HCT116 (cell line): ENCODE results near the gene METTL6. TPM values are rescaled to one million over a fixed set of nuclear protein-coding genes. Genes with fewer than 3 reads are reported as not detected.

Source experiments
- ATAC-seq: fragments of 200-7000 bp; cut with Tn5 transposase; 2 replicates; pipeline ENCODE4 v1.9.1; 2020; ENCODE audit warnings: mild to moderate bottlenecking, moderate library complexity
- BruUV-seq: library from RNA; stranded (reverse); fragments of 400-500 nt; replicated peaks from 2 replicates; lab custom pipeline; 2021; lab: Mats Ljungman, UMichigan
- CTCF ChIA-PET: fragments of 300-600 bp; sonication (Branson Sonifier 250); formaldehyde crosslinking; loops from one replicate; lab custom pipeline; 2021; ENCODE audit warnings: antibody characterized with exemption; lab: Charles Lee
- POLR2A ChIA-PET: fragments of 300-600, 350-600 bp; sonication (Branson Sonifier 250); formaldehyde crosslinking; loops from one replicate; lab custom pipeline; 2021; ENCODE audit warnings: antibody characterized with exemption; lab: Charles Lee
- RAD21 ChIA-PET, 2 experiments: fragments of 300-600 bp; sonication (Branson Sonifier 250); formaldehyde crosslinking; loops; one replicate each; lab custom pipeline; 2023; ENCODE audit warnings: low total read pairs in 2 of 2; ENCODE audit not compliant: uncharacterized antibody in 2 of 2, unreplicated experiment in 2 of 2, low non-redundant PET in 1 of 2; lab: Charles Lee
- DNase-seq: peaks from one replicate; pipeline ENCODE4 v3.0.0-alpha.2; 2010; ENCODE audit warnings: low read depth, low spot score
- H2AFZ ChIP-seq: fragments of 200-600 bp; shearing (Covaris generic), sonication (generic); 2 replicates; pipeline ENCODE4 v1.6.1; 2017; ENCODE audit warnings: low read depth, mixed run types, mixed read lengths, antibody characterized with exemption, low read length; ENCODE audit not compliant: poor library complexity, severe bottlenecking
- H3K27ac ChIP-seq: 2 replicates; pipeline ENCODE4 v1.5.1; 2012; ENCODE audit warnings: low read depth, low read length
- H3K27me3 ChIP-seq: fragments of 200-600 bp; sonication (generic); 2 replicates; pipeline ENCODE4 v1.6.1; 2016; ENCODE audit warnings: mixed run types, low read length, mixed read lengths; ENCODE audit not compliant: insufficient read depth
- H3K36me3 ChIP-seq, 2 experiments: fragments of 200-500 bp in 1 of 2; fragments of 200-600 bp in 1 of 2; sonication (Bioruptor generic) in 1 of 2; sonication (generic) in 1 of 2; 2 replicates each; pipeline versions ENCODE4 v1.5.1 to v1.6.1; 2014 to 2016; ENCODE audit warnings: low read length in 2 of 2, inconsistent platforms in 1 of 2, mixed read lengths in 1 of 2, mixed run types in 1 of 2; ENCODE audit not compliant: insufficient read depth in 2 of 2, control insufficient read depth in 1 of 2
- H3K4me1 ChIP-seq, 2 experiments: fragments of 200-600 bp in 1 of 2; sonication (generic) in 1 of 2; 2 replicates each; pipeline versions ENCODE4 v1.5.1 to v1.6.1; 2012 to 2017; ENCODE audit warnings: low read length in 2 of 2, inconsistent platforms in 1 of 2, mild to moderate bottlenecking in 1 of 2, mixed read lengths in 1 of 2, mixed run types in 1 of 2, moderate library complexity in 1 of 2; ENCODE audit not compliant: insufficient read depth in 2 of 2, control insufficient read depth in 1 of 2
- H3K4me2 ChIP-seq: fragments of 200-600 bp; sonication (generic); 2 replicates; pipeline ENCODE4 v1.6.1; 2017; ENCODE audit warnings: mixed run types, low read length, mixed read lengths
- H3K4me3 ChIP-seq, 2 experiments: fragments of 200-600 bp in 1 of 2; sonication (generic) in 1 of 2; replicated peaks in 1 of 2; 2 replicates each; pipeline ENCODE4 v1.5.1; 2011 to 2016; ENCODE audit warnings: low read length in 2 of 2, control low read depth in 1 of 2, low read depth in 1 of 2, mild to moderate bottlenecking in 1 of 2, mixed read lengths in 1 of 2, mixed run types in 1 of 2
- H3K79me2 ChIP-seq: fragments of 200-600 bp; sonication (generic); 2 replicates; pipeline ENCODE4 v1.6.1; 2017; ENCODE audit warnings: mild to moderate bottlenecking, mixed run types, low read length, moderate library complexity, mixed read lengths; ENCODE audit not compliant: insufficient read depth
- H3K9ac ChIP-seq: fragments of 200-600 bp; sonication (generic); 2 replicates; pipeline ENCODE4 v1.6.1; 2016; ENCODE audit warnings: low read length, mixed read lengths
- H3K9me2 ChIP-seq: fragments of 200-600 bp; sonication (generic), shearing (Covaris generic); 2 replicates; pipeline ENCODE4 v1.6.1; 2017; ENCODE audit warnings: mixed run types, mild to moderate bottlenecking, moderate library complexity; ENCODE audit not compliant: insufficient read depth
- H3K9me3 ChIP-seq, 2 experiments: fragments of 200-500 bp in 1 of 2; fragments of 200-600 bp in 1 of 2; sonication (Bioruptor generic) in 1 of 2; sonication (generic) in 1 of 2; 2 replicates each; pipeline ENCODE4 v1.6.1; 2014 to 2017; ENCODE audit warnings: low read length in 2 of 2, mixed read lengths in 2 of 2, inconsistent platforms in 1 of 2, low read depth in 1 of 2, mild to moderate bottlenecking in 1 of 2, mixed run types in 1 of 2, moderate library complexity in 1 of 2; ENCODE audit not compliant: control insufficient read depth in 1 of 2, insufficient read depth in 1 of 2
- H4K20me1 ChIP-seq: fragments of 200-600 bp; sonication (generic), shearing (Covaris generic); 2 replicates; pipeline ENCODE4 v1.6.1; 2017; ENCODE audit warnings: mixed run types, mild to moderate bottlenecking, moderate library complexity; ENCODE audit not compliant: insufficient read depth
- EZH2 ChIP-seq: fragments of 200-600 bp; sonication (generic); IDR thresholded peaks from 2 replicates; pipeline ENCODE4 v1.6.1; 2017; ENCODE audit warnings: antibody characterized with exemption, mixed run types
- JUND ChIP-seq: IDR thresholded peaks from 2 replicates; pipeline ENCODE4 v1.6.1; 2012
- MAX ChIP-seq: IDR thresholded peaks from 2 replicates; pipeline ENCODE4 v1.6.1; 2012
- POLR2AphosphoS5 ChIP-seq: IDR thresholded peaks from 2 replicates; pipeline ENCODE4 v1.6.1; 2011; ENCODE audit warnings: mild to moderate bottlenecking, low read depth, low read length, moderate library complexity
- RAD21 ChIP-seq: IDR thresholded peaks from 2 replicates; pipeline ENCODE4 v1.6.1; 2012; ENCODE audit warnings: low read depth, mild to moderate bottlenecking
- ZBTB33 ChIP-seq: IDR thresholded peaks from 2 replicates; pipeline ENCODE4 v1.6.1; 2011; ENCODE audit warnings: mild to moderate bottlenecking, low read length, moderate library complexity; ENCODE audit not compliant: insufficient replicate concordance; ENCODE audit errors: extremely low read depth
- ZFX ChIP-seq: fragments of 450-650 bp; IDR thresholded peaks from 2 replicates; pipeline ENCODE4 v1.6.1; 2017
- ZNF274 ChIP-seq: fragments of 200-500 bp; sonication (Bioruptor generic); IDR thresholded peaks from 2 replicates; pipeline ENCODE4 v1.6.1; 2014; ENCODE audit warnings: mild to moderate bottlenecking, low read depth, low read length, inconsistent platforms
- intact Hi-C: fragments of 100-400 bp; cut with micrococcal nuclease; formaldehyde crosslinking; loops from 2 replicates; pipeline ENCODE4 v1.10.0; 2022
- total RNA-seq: library from RNA; stranded (reverse); gene quantifications from one replicate; pipeline ENCODE4 v1.2.1, GENCODE V29; 2021; ENCODE audit not compliant: unreplicated experiment

Gene METTL6
- total RNA-seq, 1 experiment from 2014 or later = 14.7 TPM

GRCh38 chr3:15368561-15369135, 58.7 kb downstream of the METTL6 start:
- ChIA-PET CTCF (no interaction called here), RAD21 (no interaction called here), POLR2A (no interaction called here)
- Histone ChIP-seq H3K79me2 (no peaks in the 10 kb centered on the region), H3K36me3 (no peaks in the 10 kb centered on the region), H3K9me2 (no peaks in the 10 kb centered on the region), H3K4me3 (no peak overlapping the region), H2AFZ (no peak overlapping the region), H3K27ac (no peak overlapping the region), H3K27me3 (no peaks in the 10 kb centered on the region), H3K4me2 (no peak overlapping the region), H3K9ac (no peak overlapping the region), H3K4me1 (peaks cover 4 to 11% of the 10 kb centered on the region in 2 experiments; a peak in 3 of 4 replicates), H4K20me1 (no peaks in the 10 kb centered on the region), H3K9me3 (no peaks in the 10 kb centered on the region)
- ATAC-seq (no peak), DNase-seq (no peak)
- no peak for TF ChIP-seq ZFX
- TF ChIP-seq ZBTB33 = no peak
- no peak for TF ChIP-seq POLR2AphosphoS5
- no peak for TF ChIP-seq ZNF274
- TF ChIP-seq EZH2 = no peak
- TF ChIP-seq RAD21 = no peak
- TF ChIP-seq JUND = no peak
- TF ChIP-seq MAX = no peak
- BruUV-seq = no TSS peak
- intact Hi-C loops = no loop called here
